IMR-90 (cell line): Measurements from ENCODE around the gene GBA2. TPM values are rescaled to one million over a fixed set of nuclear protein-coding genes. Genes with fewer than 3 reads are reported as not detected.

ENCODE experiments used
- ATAC-seq: fragments of 200-7000 bp; cut with Tn5 transposase; 2 replicates; pipeline ENCODE4 v1.9.1; 2020; ENCODE audit warnings: low read depth, mild to moderate bottlenecking, moderate library complexity
- BruUV-seq: library from RNA; stranded (reverse); fragments of 400-500 nt; replicated peaks from 2 replicates; lab custom pipeline; 2021; lab: Mats Ljungman, UMichigan
- CTCF ChIA-PET: fragments of 300-600 bp; formaldehyde crosslinking; extraction: SDS; loops from one replicate; lab custom pipeline; 2021; ENCODE audit warnings: antibody characterized with exemption; lab: Yijun Ruan, JAX
- POLR2A ChIA-PET: fragments of 300-600 bp; sonication (Branson Sonifier 250); formaldehyde crosslinking; loops from one replicate; lab custom pipeline; 2022; ENCODE audit warnings: antibody characterized with exemption; ENCODE audit not compliant: unreplicated experiment; lab: Charles Lee
- DNase-seq: peaks from one replicate; pipeline ENCODE4 v3.0.0; 2013
- H2AFZ ChIP-seq: replicated peaks from 2 replicates; pipeline ENCODE3; 2013; ENCODE audit warnings: low read length, mild to moderate bottlenecking; ENCODE audit not compliant: poor library complexity
- H2AK5ac ChIP-seq: 2 replicates; pipeline ENCODE4 v1.6.1; 2013; ENCODE audit warnings: low read depth, low read length, inconsistent platforms
- H2AK9ac ChIP-seq: replicated peaks from 2 replicates; pipeline ENCODE3; 2013; ENCODE audit warnings: mild to moderate bottlenecking, low read depth, low read length, moderate library complexity; ENCODE audit not compliant: poor library complexity
- H2BK120ac ChIP-seq: 2 replicates; pipeline ENCODE4 v1.6.1; 2013; ENCODE audit warnings: low read depth, low read length, inconsistent platforms
- H2BK15ac ChIP-seq: 3 replicates; pipeline ENCODE4 v1.6.1; 2013; ENCODE audit warnings: low read depth, low read length, inconsistent platforms
- H2BK20ac ChIP-seq: 2 replicates; pipeline ENCODE4 v1.6.1; 2013; ENCODE audit warnings: low read depth, mild to moderate bottlenecking, inconsistent platforms, low read length, moderate library complexity
- H2BK5ac ChIP-seq: 2 replicates; pipeline ENCODE4 v1.6.1; 2013; ENCODE audit warnings: mild to moderate bottlenecking, low read depth, low read length, inconsistent platforms; ENCODE audit not compliant: poor library complexity, severe bottlenecking
- H3K14ac ChIP-seq: replicated peaks from 2 replicates; pipeline ENCODE4 v1.6.1; 2013; ENCODE audit warnings: low read depth, low read length, inconsistent platforms
- H3K18ac ChIP-seq: 2 replicates; pipeline ENCODE4 v1.6.1; 2013; ENCODE audit warnings: low read depth, low read length, control low read depth
- H3K23ac ChIP-seq: 2 replicates; pipeline ENCODE4 v1.6.1; 2013; ENCODE audit warnings: low read depth, low read length, inconsistent platforms
- H3K27ac ChIP-seq: 2 replicates; pipeline ENCODE4 v1.5.1; 2013; ENCODE audit warnings: mild to moderate bottlenecking, control low read depth, low read length; ENCODE audit not compliant: insufficient read depth
- H3K27me3 ChIP-seq: 2 replicates; pipeline ENCODE4 v1.6.1; 2013; ENCODE audit warnings: low read length; ENCODE audit not compliant: control insufficient read depth, insufficient read depth
- H3K36me3 ChIP-seq: 2 replicates; pipeline ENCODE4 v1.6.1; 2013; ENCODE audit warnings: low read length, mixed read lengths; ENCODE audit not compliant: control insufficient read depth, insufficient read depth
- H3K4ac ChIP-seq: 2 replicates; pipeline ENCODE4 v1.6.1; 2013; ENCODE audit warnings: low read depth, low read length, inconsistent platforms
- H3K4me1 ChIP-seq: 2 replicates; pipeline ENCODE4 v1.6.1; 2013; ENCODE audit warnings: low read length, mixed read lengths; ENCODE audit not compliant: control insufficient read depth, insufficient read depth
- H3K4me2 ChIP-seq: 2 replicates; pipeline ENCODE4 v1.6.1; 2013; ENCODE audit warnings: low read depth, mild to moderate bottlenecking, control low read depth, low read length, moderate library complexity
- H3K4me3 ChIP-seq: 2 replicates; pipeline ENCODE4 v1.5.1; 2013; ENCODE audit warnings: low read depth, mild to moderate bottlenecking, control low read depth, low read length, moderate library complexity; ENCODE audit not compliant: insufficient read depth
- H3K56ac ChIP-seq: 2 replicates; pipeline ENCODE4 v1.6.1; 2013; ENCODE audit warnings: low read length, inconsistent platforms; ENCODE audit not compliant: insufficient read depth; ENCODE audit errors: extremely low read depth
- H3K79me1 ChIP-seq, 2 experiments: 2 replicates each; pipeline ENCODE4 v1.6.1; 2013; ENCODE audit warnings: low read length in 2 of 2, inconsistent platforms in 1 of 2, low read depth in 1 of 2
- H3K9ac ChIP-seq: 2 replicates; pipeline ENCODE4 v1.6.1; 2013; ENCODE audit warnings: low read depth, low read length, control low read depth
- H3K9me1 ChIP-seq: 2 replicates; pipeline ENCODE4 v1.6.1; 2013; ENCODE audit warnings: low read length, inconsistent platforms; ENCODE audit not compliant: insufficient read depth
- H3K9me3 ChIP-seq: 2 replicates; pipeline ENCODE4 v1.6.1; 2013; ENCODE audit warnings: low read length; ENCODE audit not compliant: control insufficient read depth, insufficient read depth
- H4K20me1 ChIP-seq: 2 replicates; pipeline ENCODE4 v1.6.1; 2013; ENCODE audit warnings: low read length, inconsistent platforms; ENCODE audit not compliant: insufficient read depth
- H4K5ac ChIP-seq: 2 replicates; pipeline ENCODE4 v1.6.1; 2013; ENCODE audit warnings: mild to moderate bottlenecking, low read depth, low read length, control low read depth
- H4K8ac ChIP-seq, 2 experiments: 2 replicates each; pipeline ENCODE4 v1.6.1; 2013; ENCODE audit warnings: low read depth in 2 of 2, low read length in 2 of 2, control low read depth in 1 of 2, inconsistent platforms in 1 of 2
- H4K91ac ChIP-seq: 2 replicates; pipeline ENCODE4 v1.6.1; 2013; ENCODE audit warnings: low read depth, low read length, inconsistent platforms; ENCODE audit not compliant: insufficient read depth
- BHLHE40 ChIP-seq: fragments of 150-350 bp; IDR thresholded peaks from 2 replicates; pipeline ENCODE4 v1.6.1; 2016; ENCODE audit warnings: mild to moderate bottlenecking, low read depth, low read length
- CEBPB ChIP-seq: IDR thresholded peaks from 2 replicates; pipeline ENCODE4 v1.6.1; 2012; ENCODE audit warnings: low read depth, low read length, improper control_type of control experiment
- CHD1 ChIP-seq: IDR thresholded peaks from 2 replicates; pipeline ENCODE4 v1.6.1; 2012; ENCODE audit warnings: low read depth, low read length, improper control_type of control experiment
- CTCF ChIP-seq: conservative IDR thresholded peaks from 2 replicates; pipeline ENCODE4 v1.5.1; 2012; ENCODE audit warnings: mild to moderate bottlenecking, low read depth, low read length, improper control_type of control experiment
- FOS ChIP-seq: fragments of 150-350 bp; IDR thresholded peaks from 2 replicates; pipeline ENCODE4 v1.6.1; 2016; ENCODE audit warnings: low read depth, low read length
- MAFK ChIP-seq: IDR thresholded peaks from 2 replicates; pipeline ENCODE4 v1.6.1; 2012; ENCODE audit warnings: low read depth, low read length, improper control_type of control experiment
- NFE2L2 ChIP-seq: fragments of 150-350 bp; IDR thresholded peaks from 2 replicates; pipeline ENCODE4 v1.6.1; 2016; ENCODE audit warnings: low read depth, mild to moderate bottlenecking, low read length
- RAD21 ChIP-seq: IDR thresholded peaks from 2 replicates; pipeline ENCODE4 v1.6.1; 2012; ENCODE audit warnings: low read length, improper control_type of control experiment
- RFX5 ChIP-seq: IDR thresholded peaks from 2 replicates; pipeline ENCODE4 v1.8.0; 2012; ENCODE audit warnings: low read depth, mild to moderate bottlenecking, low read length, moderate library complexity
- SMC3 ChIP-seq: fragments of 150-350 bp; IDR thresholded peaks from 2 replicates; pipeline ENCODE4 v1.6.1; 2016; ENCODE audit warnings: low read depth, mild to moderate bottlenecking, antibody characterized with exemption, low read length, moderate library complexity
- USF2 ChIP-seq: fragments of 150-350 bp; IDR thresholded peaks from 2 replicates; pipeline ENCODE4 v1.6.1; 2017; ENCODE audit warnings: mild to moderate bottlenecking, antibody characterized with exemption, low read length, low read depth
- WGBS, 2 experiments: methylation state at CpG; one replicate each; pipeline versions ENCODE4 v1.1.5 to v1.1.7; 2013; ENCODE audit warnings: missing lambda C conversion rate in 2 of 2; ENCODE audit not compliant: insufficient read length in 1 of 2; ENCODE audit errors: extremely low coverage in 2 of 2; 5-methylcytosine and 5-hydroxymethylcytosine counted together
- dilution Hi-C: fragments of 300-500 bp; cut with HindIII; formaldehyde crosslinking; loops from one replicate; pipeline ENCODE4 v1.14.3; 2018; ENCODE audit warnings: low sequenced_read_pairs; ENCODE audit not compliant: unreplicated experiment
- in situ Hi-C: fragments of 300-500 bp; cut with MboI; formaldehyde crosslinking; loops from 3 replicates; pipeline ENCODE4 v1.14.3; 2019; ENCODE audit warnings: low sequenced_read_pairs, inconsistent platforms, mixed read lengths
- intact Hi-C: fragments of 100-400 bp; cut with micrococcal nuclease; formaldehyde crosslinking; loops from 2 replicates; pipeline ENCODE4 v1.10.0; 2022
- polyA plus RNA-seq, 3 experiments: library from polyadenylated mRNA; depleted of rRNA; stranded (reverse); fragments of >200 nt; gene quantifications; 2 replicates each; pipeline ENCODE4 v1.2.3, GENCODE V29; 2012; ENCODE audit warnings: low replicate concordance in 1 of 3
- total RNA-seq: library from RNA; depleted of rRNA; stranded (reverse); fragments of >200 nt; gene quantifications from 2 replicates; pipeline ENCODE4 v1.2.3, GENCODE V29; 2012
- TF ChIP-seq, protein P1 (sequence below): fragments of 150-350 bp; IDR thresholded peaks from 2 replicates; pipeline ENCODE4 v1.6.1; 2016; ENCODE audit warnings: low read depth, mild to moderate bottlenecking, low read length, moderate library complexity, borderline replicate concordance

The GBA2 gene
- total and polyA plus RNA-seq, 2 of the 4 experiments (the other 2 are of a cell fraction): 18.1 to 38.2 TPM

GRCh38 chr9:35712762-35713400 is 36.1 kb downstream of the GBA2 start:
- H4K91ac ChIP-seq: no peak overlapping the region
- H2BK15ac ChIP-seq: no peak overlapping the region
- no peaks in the 10 kb centered on the region for H3K9me3 ChIP-seq
- no peak overlapping the region for H3K23ac ChIP-seq
- H3K4me1 ChIP-seq: no peaks in the 10 kb centered on the region
- ChIA-PET POLR2A (no interaction called here), CTCF (interaction anchor here (0.7 to 1.5 kb wide), 3 partner anchors 9 to 18 kb away, joined by 3 to 4 read pairs (median 3); no protein-coding TSS in a partner anchor)
- no peak overlapping the region for H3K27ac ChIP-seq
- no peaks in the 10 kb centered on the region; the same call in 1 of the 2 replicates for H3K9me1 ChIP-seq
- no peak overlapping the region for H4K8ac ChIP-seq
- H3K56ac ChIP-seq: no peak overlapping the region
- in situ Hi-C loops: no loop called here
- dilution Hi-C loops: no loop called here
- H3K36me3 ChIP-seq: peaks cover 82% of the 10 kb centered on the region
- H3K4me3 ChIP-seq: no peak overlapping the region
- H2AK9ac ChIP-seq: peak overlapping the region; percentile 48
- H3K79me1 ChIP-seq: peaks cover 34 to 64% of the 10 kb centered on the region in 2 experiments
- peaks cover 26% of the 10 kb centered on the region for H4K20me1 ChIP-seq
- 100% methylated on average over 1 of the region's 11 CpGs; no CpG with 5 or more reads in 1 of the 2 experiments for WGBS, 2 experiments
- H2BK120ac ChIP-seq: no peak overlapping the region
- H3K4me2 ChIP-seq: no peak overlapping the region
- H2BK5ac ChIP-seq: no peak overlapping the region
- H4K5ac ChIP-seq: no peak overlapping the region
- H2BK20ac ChIP-seq: no peak overlapping the region
- H2AFZ ChIP-seq: no peak overlapping the region
- no peak overlapping the region for H3K14ac ChIP-seq
- no peak overlapping the region for H2AK5ac ChIP-seq
- H3K18ac ChIP-seq: no peak overlapping the region
- H3K9ac ChIP-seq: no peak overlapping the region
- no peak overlapping the region for H3K4ac ChIP-seq
- TF ChIP-seq FOS: no peak
- TF ChIP-seq SMC3: no peak
- no peak for TF ChIP-seq BHLHE40
- no peak for TF ChIP-seq NFE2L2
- no peak for TF ChIP-seq CTCF
- no peak for TF ChIP-seq RFX5
- no peak for TF ChIP-seq MAFK
- TF ChIP-seq RAD21: no peak
- no peak for TF ChIP-seq CEBPB
- TF ChIP-seq USF2: no peak
- no peak for TF ChIP-seq CHD1
- TF ChIP-seq, protein P1, sequence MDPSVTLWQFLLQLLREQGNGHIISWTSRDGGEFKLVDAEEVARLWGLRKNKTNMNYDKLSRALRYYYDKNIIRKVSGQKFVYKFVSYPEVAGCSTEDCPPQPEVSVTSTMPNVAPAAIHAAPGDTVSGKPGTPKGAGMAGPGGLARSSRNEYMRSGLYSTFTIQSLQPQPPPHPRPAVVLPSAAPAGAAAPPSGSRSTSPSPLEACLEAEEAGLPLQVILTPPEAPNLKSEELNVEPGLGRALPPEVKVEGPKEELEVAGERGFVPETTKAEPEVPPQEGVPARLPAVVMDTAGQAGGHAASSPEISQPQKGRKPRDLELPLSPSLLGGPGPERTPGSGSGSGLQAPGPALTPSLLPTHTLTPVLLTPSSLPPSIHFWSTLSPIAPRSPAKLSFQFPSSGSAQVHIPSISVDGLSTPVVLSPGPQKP: no peak
- BruUV-seq: no TSS peak
- DNase-seq (no peak), ATAC-seq (no peak)
- intact Hi-C loops: no loop called here
- H3K27me3 ChIP-seq: no peaks in the 10 kb centered on the region
